GM12878 (cell line): ENCODE data around the gene COL6A1. TPM values are rescaled to one million over a fixed set of nuclear protein-coding genes. Genes with fewer than 3 reads are reported as not detected.

Experiments
- ATAC-seq: fragments of 200-7000 bp; cut with Tn5 transposase; 3 replicates; pipeline ENCODE4 v1.9.1; 2020; ENCODE audit warnings: mild to moderate bottlenecking, moderate library complexity
- BruUV-seq: library from RNA; stranded (reverse); fragments of 400-500 nt; replicated peaks from 2 replicates; lab custom pipeline; 2021; lab: Mats Ljungman, UMichigan
- CTCF ChIA-PET: fragments of 300-600 bp; sonication (Branson Sonifier 250); formaldehyde crosslinking; extraction: SDS; loops from one replicate; lab custom pipeline; 2021; ENCODE audit warnings: inconsistent platforms; lab: Yijun Ruan, JAX
- POLR2A ChIA-PET: fragments of 350-600 bp; formaldehyde crosslinking; extraction: SDS; loops from one replicate; lab custom pipeline; 2021; ENCODE audit warnings: inconsistent platforms; lab: Charles Lee
- RAD21 ChIA-PET: fragments of 300-600 bp; sonication (Branson Sonifier 250); formaldehyde crosslinking; loops from one replicate; lab custom pipeline; 2023; ENCODE audit warnings: antibody characterized with exemption; ENCODE audit not compliant: unreplicated experiment; lab: Charles Lee
- SMC1A ChIA-PET: fragments of 300-600 bp; sonication (Branson Sonifier 250); formaldehyde crosslinking; loops from one replicate; lab custom pipeline; 2023; ENCODE audit not compliant: unreplicated experiment, uncharacterized antibody; lab: Charles Lee
- DNase-seq: peaks from one replicate; pipeline ENCODE4 v3.0.0-alpha.2; 2011; ENCODE audit warnings: low read depth, low spot score
- FAIRE-seq: peaks from 3 replicates; lab custom pipeline; 2011; peaks lifted over from hg19 to GRCh38; lab: Jason Lieb, UNC
- H2AFZ ChIP-seq: 2 replicates; pipeline ENCODE4 v1.6.0; 2011; ENCODE audit warnings: low read depth, low read length, control low read depth; ENCODE audit not compliant: control insufficient read depth
- H3K27ac ChIP-seq: 2 replicates; pipeline ENCODE4 v1.5.1; 2011; ENCODE audit warnings: control low read depth; ENCODE audit not compliant: control insufficient read depth, insufficient read depth
- H3K27me3 ChIP-seq, 2 experiments: replicated peaks in 1 of 2; 2 replicates each; pipeline versions ENCODE4 v1.6.0 to v1.6.1; 2011; ENCODE audit warnings: low read length in 1 of 2; ENCODE audit not compliant: control insufficient read depth in 2 of 2, insufficient read depth in 2 of 2
- H3K36me3 ChIP-seq, 2 experiments: 2 replicates each; pipeline ENCODE4 v1.5.1; 2011; ENCODE audit warnings: low read length in 1 of 2; ENCODE audit not compliant: control insufficient read depth in 2 of 2, insufficient read depth in 2 of 2
- H3K4me1 ChIP-seq: 2 replicates; pipeline ENCODE4 v1.6.1; 2011; ENCODE audit warnings: mild to moderate bottlenecking, low read length, moderate library complexity, mixed read lengths; ENCODE audit not compliant: control insufficient read depth, insufficient read depth
- H3K4me2 ChIP-seq: 2 replicates; pipeline ENCODE4 v1.6.0; 2011; ENCODE audit warnings: control low read depth; ENCODE audit not compliant: control insufficient read depth, insufficient read depth
- H3K4me3 ChIP-seq: fragments of 200-600 bp; sonication (generic); 2 replicates; pipeline ENCODE4 v1.5.1; 2016
- H3K79me2 ChIP-seq: 2 replicates; pipeline ENCODE4 v1.6.0; 2011; ENCODE audit warnings: low read length; ENCODE audit not compliant: control insufficient read depth, insufficient read depth
- H3K9ac ChIP-seq: 2 replicates; pipeline ENCODE4 v1.8.0; 2011; ENCODE audit warnings: low read length, control low read depth, mixed read lengths; ENCODE audit not compliant: control insufficient read depth, insufficient read depth
- H3K9me3 ChIP-seq: replicated peaks from 3 replicates; pipeline ENCODE4 v1.5.1; 2011; ENCODE audit warnings: mild to moderate bottlenecking, low read length; ENCODE audit not compliant: control insufficient read depth, insufficient read depth
- H4K20me1 ChIP-seq: 2 replicates; pipeline ENCODE4 v1.6.0; 2011; ENCODE audit not compliant: control insufficient read depth, insufficient read depth
- CHD1 ChIP-seq: IDR thresholded peaks from 2 replicates; pipeline ENCODE4 v1.6.1; 2012; ENCODE audit warnings: low read depth, low read length, improper control_type of control experiment
- E2F8 ChIP-seq: fragments of 450-650 bp; IDR thresholded peaks from 2 replicates; pipeline ENCODE4 v1.6.1; 2018; ENCODE audit warnings: mild to moderate bottlenecking, low read depth, moderate library complexity; ENCODE audit not compliant: partially characterized antibody
- FOXM1 ChIP-seq: IDR thresholded peaks from 2 replicates; pipeline ENCODE4 v1.6.1; 2012; ENCODE audit warnings: low read depth, mild to moderate bottlenecking, inconsistent platforms, low read length, moderate library complexity
- HDAC6 ChIP-seq: fragments of 200-600 bp; sonication (generic); IDR thresholded peaks from one replicate; pipeline ENCODE4 v1.8.0; 2017; ENCODE audit warnings: antibody characterized with exemption; ENCODE audit not compliant: unreplicated experiment
- IRF3 ChIP-seq: fragments of 450-650 bp; IDR thresholded peaks from 2 replicates; pipeline ENCODE4 v1.6.1; 2014; ENCODE audit warnings: mild to moderate bottlenecking
- MTA3 ChIP-seq: IDR thresholded peaks from 2 replicates; pipeline ENCODE4 v1.6.1; 2012; ENCODE audit warnings: low read length, inconsistent platforms, borderline replicate concordance
- MYC ChIP-seq: IDR thresholded peaks from 2 replicates; pipeline ENCODE4 v1.6.1; 2011; ENCODE audit warnings: mild to moderate bottlenecking, low read length, moderate library complexity, inconsistent platforms; ENCODE audit not compliant: insufficient read depth, insufficient replicate concordance, insufficient read length, severe bottlenecking
- STAT3 ChIP-seq: IDR thresholded peaks from 2 replicates; pipeline ENCODE4 v1.6.1; 2011; ENCODE audit warnings: low read depth, low read length, improper control_type of control experiment
- TCF3 ChIP-seq: IDR thresholded peaks from 2 replicates; pipeline ENCODE4 v1.6.1; 2012; ENCODE audit warnings: low read depth, mild to moderate bottlenecking, low read length, borderline replicate concordance; ENCODE audit not compliant: insufficient read depth
- ZZZ3 ChIP-seq: IDR thresholded peaks from 2 replicates; pipeline ENCODE4 v1.6.1; 2011; ENCODE audit warnings: low read depth; ENCODE audit not compliant: control insufficient read depth, insufficient read length
- WGBS: methylation state at CpG from one replicate; pipeline ENCODE4 v1.1.6; 2016; ENCODE audit warnings: low lambda C conversion rate; ENCODE audit not compliant: insufficient replicate concordance, insufficient coverage; ENCODE audit errors: missing lambda C conversion rate; 5-methylcytosine and 5-hydroxymethylcytosine counted together
- in situ Hi-C: fragments of 300-500 bp; cut with MboI; formaldehyde crosslinking; loops from 9 replicates; pipeline ENCODE4 v1.14.3; 2018; ENCODE audit warnings: mixed read lengths
- intact Hi-C: fragments of 100-400 bp; cut with micrococcal nuclease; formaldehyde crosslinking; loops from one replicate; pipeline ENCODE4 v1.14.2; 2022; ENCODE audit not compliant: unreplicated experiment
- polyA plus RNA-seq, 11 experiments: library from polyadenylated mRNA; depleted of rRNA in 4 of 11; unstranded in 6 of 11; stranded (reverse) in 5 of 11; fragments of >200 nt; fragmentation: Nextera tagmentation in 4 of 11; fragmentation: Illumina TruSeq in 1 of 11; extraction: Ambion mirVana in 4 of 11; extraction: Trizol in 1 of 11; gene quantifications; 1 replicate in 1 of 11; 2 replicates in 10 of 11; pipeline versions ENCODE4 v1.2.1 to v1.2.3, GENCODE V29; 2011 to 2016; ENCODE audit warnings: inconsistent platforms in 2 of 11, missing spikeins in 2 of 11, low read depth in 1 of 11
- total RNA-seq, 4 experiments: library from RNA; depleted of rRNA in 3 of 4; stranded (reverse); fragments of >200 nt in 3 of 4; fragmentation: Illumina TruSeq in 1 of 4; extraction: Trizol in 1 of 4; gene quantifications; 2 replicates each; pipeline versions ENCODE4 v1.2.1 to v1.2.3, GENCODE V29; 2013 to 2021
- TF ChIP-seq, protein P1 (sequence below): fragments of 450-650 bp; IDR thresholded peaks from 2 replicates; pipeline ENCODE4 v1.6.1; 2017; ENCODE audit warnings: mild to moderate bottlenecking, low read depth, inconsistent platforms; ENCODE audit not compliant: poor library complexity, severe bottlenecking
- TF ChIP-seq, protein P2 (sequence below): IDR thresholded peaks from 2 replicates; pipeline ENCODE4 v1.6.1; 2011; ENCODE audit warnings: low read depth, low read length, improper control_type of control experiment, borderline replicate concordance
- TF ChIP-seq, protein P3 (sequence below): fragments of 450-650 bp; IDR thresholded peaks from 2 replicates; pipeline ENCODE4 v1.6.1; 2018; ENCODE audit warnings: borderline replicate concordance, mild to moderate bottlenecking; ENCODE audit not compliant: partially characterized antibody

The COL6A1 gene
- total and polyA plus RNA-seq, 10 of the 15 experiments (the other 5 are each of a cell fraction or from before 2014, with no cell fraction given): 0.12 to 1.3 (median 0.20) TPM; not detected in 7

DNA sequence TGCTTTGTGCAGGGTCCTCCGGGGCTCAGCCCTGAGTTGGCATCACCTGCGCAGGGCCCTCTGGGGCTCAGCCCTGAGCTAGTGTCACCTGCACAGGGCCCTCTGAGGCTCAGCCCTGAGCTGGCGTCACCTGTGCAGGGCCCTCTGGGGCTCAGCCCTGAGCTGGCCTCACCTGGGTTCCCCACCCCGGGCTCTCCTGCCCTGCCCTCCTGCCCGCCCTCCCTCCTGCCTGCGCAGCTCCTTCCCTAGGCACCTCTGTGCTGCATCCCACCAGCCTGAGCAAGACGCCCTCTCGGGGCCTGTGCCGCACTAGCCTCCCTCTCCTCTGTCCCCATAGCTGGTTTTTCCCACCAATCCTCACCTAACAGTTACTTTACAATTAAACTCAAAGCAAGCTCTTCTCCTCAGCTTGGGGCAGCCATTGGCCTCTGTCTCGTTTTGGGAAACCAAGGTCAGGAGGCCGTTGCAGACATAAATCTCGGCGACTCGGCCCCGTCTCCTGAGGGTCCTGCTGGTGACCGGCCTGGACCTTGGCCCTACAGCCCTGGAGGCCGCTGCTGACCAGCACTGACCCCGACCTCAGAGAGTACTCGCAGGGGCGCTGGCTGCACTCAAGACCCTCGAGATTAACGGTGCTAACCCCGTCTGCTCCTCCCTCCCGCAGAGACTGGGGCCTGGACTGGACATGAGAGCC, 22.7 kb downstream of the COL6A1 start:
- in situ Hi-C loops (no loop called here), intact Hi-C loops (no loop called here)
- Histone ChIP-seq H3K9me3 (peaks cover 5% of the 10 kb centered on the region; the same call in 2 of the 3 replicates), H2AFZ (no peak overlapping the region), H3K36me3 (no peaks in the 10 kb centered on the region), H3K27ac (no peak overlapping the region), H3K4me3 (no peak overlapping the region), H3K79me2 (no peaks in the 10 kb centered on the region), H4K20me1 (no peaks in the 10 kb centered on the region), H3K4me1 (no peaks in the 10 kb centered on the region), H3K9ac (no peak overlapping the region), H3K4me2 (no peak overlapping the region), H3K27me3 (no peaks in the 10 kb centered on the region)
- DNase-seq (no peak), FAIRE-seq (no peak), ATAC-seq (no peak)
- no TSS peak for BruUV-seq
- ChIA-PET RAD21 (interaction anchor here (0.6 kb wide), 1 partner anchor 145 kb away, joined by 3 read pairs; no protein-coding TSS in a partner anchor), POLR2A (no interaction called here), SMC1A (no interaction called here), CTCF (no interaction called here)
- WGBS: 71% methylated on average over 24 of the region's 24 CpGs
- TF ChIP-seq, protein P1, sequence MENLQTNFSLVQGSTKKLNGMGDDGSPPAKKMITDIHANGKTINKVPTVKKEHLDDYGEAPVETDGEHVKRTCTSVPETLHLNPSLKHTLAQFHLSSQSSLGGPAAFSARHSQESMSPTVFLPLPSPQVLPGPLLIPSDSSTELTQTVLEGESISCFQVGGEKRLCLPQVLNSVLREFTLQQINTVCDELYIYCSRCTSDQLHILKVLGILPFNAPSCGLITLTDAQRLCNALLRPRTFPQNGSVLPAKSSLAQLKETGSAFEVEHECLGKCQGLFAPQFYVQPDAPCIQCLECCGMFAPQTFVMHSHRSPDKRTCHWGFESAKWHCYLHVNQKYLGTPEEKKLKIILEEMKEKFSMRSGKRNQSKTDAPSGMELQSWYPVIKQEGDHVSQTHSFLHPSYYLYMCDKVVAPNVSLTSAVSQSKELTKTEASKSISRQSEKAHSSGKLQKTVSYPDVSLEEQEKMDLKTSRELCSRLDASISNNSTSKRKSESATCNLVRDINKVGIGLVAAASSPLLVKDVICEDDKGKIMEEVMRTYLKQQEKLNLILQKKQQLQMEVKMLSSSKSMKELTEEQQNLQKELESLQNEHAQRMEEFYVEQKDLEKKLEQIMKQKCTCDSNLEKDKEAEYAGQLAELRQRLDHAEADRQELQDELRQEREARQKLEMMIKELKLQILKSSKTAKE: no peak
- TF ChIP-seq CHD1 (no peak), STAT3 (no peak), TCF3 (no peak), MTA3 (no peak), E2F8 (no peak), ZZZ3 (no peak), FOXM1 (no peak), IRF3 (no peak), HDAC6 (no peak), MYC (no peak)
- TF ChIP-seq, protein P2, sequence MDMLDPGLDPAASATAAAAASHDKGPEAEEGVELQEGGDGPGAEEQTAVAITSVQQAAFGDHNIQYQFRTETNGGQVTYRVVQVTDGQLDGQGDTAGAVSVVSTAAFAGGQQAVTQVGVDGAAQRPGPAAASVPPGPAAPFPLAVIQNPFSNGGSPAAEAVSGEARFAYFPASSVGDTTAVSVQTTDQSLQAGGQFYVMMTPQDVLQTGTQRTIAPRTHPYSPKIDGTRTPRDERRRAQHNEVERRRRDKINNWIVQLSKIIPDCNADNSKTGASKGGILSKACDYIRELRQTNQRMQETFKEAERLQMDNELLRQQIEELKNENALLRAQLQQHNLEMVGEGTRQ: no peak
- TF ChIP-seq, protein P3, sequence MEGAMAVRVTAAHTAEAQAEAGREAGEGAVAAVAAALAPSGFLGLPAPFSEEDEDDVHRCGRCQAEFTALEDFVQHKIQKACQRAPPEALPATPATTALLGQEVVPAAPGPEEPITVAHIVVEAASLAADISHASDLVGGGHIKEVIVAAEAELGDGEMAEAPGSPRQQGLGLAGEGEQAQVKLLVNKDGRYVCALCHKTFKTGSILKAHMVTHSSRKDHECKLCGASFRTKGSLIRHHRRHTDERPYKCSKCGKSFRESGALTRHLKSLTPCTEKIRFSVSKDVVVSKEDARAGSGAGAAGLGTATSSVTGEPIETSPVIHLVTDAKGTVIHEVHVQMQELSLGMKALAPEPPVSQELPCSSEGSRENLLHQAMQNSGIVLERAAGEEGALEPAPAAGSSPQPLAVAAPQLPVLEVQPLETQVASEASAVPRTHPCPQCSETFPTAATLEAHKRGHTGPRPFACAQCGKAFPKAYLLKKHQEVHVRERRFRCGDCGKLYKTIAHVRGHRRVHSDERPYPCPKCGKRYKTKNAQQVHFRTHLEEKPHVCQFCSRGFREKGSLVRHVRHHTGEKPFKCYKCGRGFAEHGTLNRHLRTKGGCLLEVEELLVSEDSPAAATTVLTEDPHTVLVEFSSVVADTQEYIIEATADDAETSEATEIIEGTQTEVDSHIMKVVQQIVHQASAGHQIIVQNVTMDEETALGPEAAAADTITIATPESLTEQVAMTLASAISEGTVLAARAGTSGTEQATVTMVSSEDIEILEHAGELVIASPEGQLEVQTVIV: no peak
